ENCODE results near the gene THPO. TPM values are rescaled to one million over a fixed set of nuclear protein-coding genes. Genes with fewer than 3 reads are reported as not detected.

The THPO gene
- total and polyA plus RNA-seq, 9 of the 15 experiments (the other 6 are each of a cell fraction or from before 2014, with no cell fraction given) = 0.11 to 1.1 (median 0.35) TPM; not detected in 1

DNA sequence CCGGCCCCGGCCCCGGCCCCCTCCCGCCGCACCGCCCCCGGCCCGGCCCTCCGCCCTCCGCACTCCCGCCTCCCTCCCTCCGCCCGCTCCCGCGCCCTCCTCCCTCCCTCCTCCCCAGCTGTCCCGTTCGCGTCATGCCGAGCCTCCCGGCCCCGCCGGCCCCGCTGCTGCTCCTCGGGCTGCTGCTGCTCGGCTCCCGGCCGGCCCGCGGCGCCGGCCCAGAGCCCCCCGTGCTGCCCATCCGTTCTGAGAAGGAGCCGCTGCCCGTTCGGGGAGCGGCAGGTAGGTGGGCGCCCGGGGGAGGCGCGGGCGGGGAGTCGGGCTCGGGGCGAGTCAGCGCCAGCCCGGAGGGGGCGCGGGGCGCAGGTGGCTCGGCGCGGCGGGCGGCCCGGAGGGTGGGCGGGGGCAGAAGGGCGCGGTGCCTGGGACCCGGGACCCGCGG is 2.2 kb upstream of the THPO start (continued):
- TF ChIP-seq CBX2 (IDR thresholded peaks at IDR 0.05; ENCODE audit: insufficient read depth, low read length, poor library complexity, severe bottlenecking) = no peak
- no peak for TF ChIP-seq ZNF24 (IDR thresholded peaks at IDR 0.05)
- no peak for TF ChIP-seq GATAD2A (IDR thresholded peaks at IDR 0.05)
- no peak for TF ChIP-seq NFATC3 (IDR thresholded peaks at IDR 0.05)
- TF ChIP-seq CREM (IDR thresholded peaks at IDR 0.05; ENCODE audit: low read depth) = peak; percentile 35; the same call in 1 of the 2 replicates
- TF ChIP-seq JUNB (CRISPR knock-in tag; conservative IDR thresholded peaks at IDR 0.05) = no peak

DNA sequence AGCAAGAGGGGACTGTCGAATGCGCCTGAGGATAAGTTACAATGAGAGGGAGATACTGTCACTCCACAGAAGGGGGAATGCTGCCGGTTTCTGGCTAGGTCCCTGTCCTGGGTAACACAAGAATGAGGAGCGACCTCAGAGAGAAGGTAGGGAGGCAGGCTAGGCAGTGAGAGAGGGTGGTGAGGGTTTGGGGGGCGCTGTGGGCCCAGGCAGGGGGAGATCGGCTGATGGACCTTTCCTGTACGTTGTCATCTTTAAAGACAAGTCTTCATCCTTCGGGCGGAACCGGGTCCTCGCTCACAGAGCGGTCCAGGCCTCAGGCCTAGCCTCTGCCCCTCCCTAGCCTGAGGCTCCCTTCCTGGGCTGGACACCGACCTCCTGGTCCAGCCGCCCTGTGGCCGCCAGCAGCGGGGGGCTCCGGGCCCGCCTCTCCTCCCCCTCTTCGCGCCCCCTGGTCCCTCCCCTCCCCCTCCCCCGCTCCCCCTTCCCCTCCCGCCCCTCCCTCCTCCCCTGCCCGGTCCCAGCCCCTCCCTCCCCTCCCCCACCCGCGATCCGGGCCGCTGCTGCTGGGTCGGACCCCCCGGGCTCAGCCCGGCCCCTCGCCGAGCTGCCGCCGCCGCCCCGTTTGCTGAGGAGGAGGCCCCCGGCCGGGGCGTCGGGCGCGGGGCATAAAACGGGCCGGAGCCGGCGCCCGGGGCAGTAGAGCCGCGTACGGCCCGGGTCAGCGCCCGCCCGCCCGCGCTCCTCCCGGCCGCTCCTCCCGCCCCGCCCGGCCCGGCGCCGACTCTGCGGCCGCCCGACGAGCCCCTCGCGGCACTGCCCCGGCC is 1.6 kb upstream of the THPO start, which contains the start of gene CHRD:
Gene CHRD, plus strand, starts transcription at position 697 of the 827 bp plus-strand sequence. CDS start 265 bp downstream, outside the sequence.
- ChIA-PET CTCF (ENCODE audit: low intra/inter-chr PET ratio) (no interaction called here), POLR2A (no interaction called here)
- H3K9ac ChIP-seq (ENCODE audit: insufficient read depth in 1 of 2, low read depth in 2 of 2, low read length in 2 of 2) = peak within 1 kb of the TSS in 1 of 2 experiments; percentile 51; a peak in 1 of 4 replicates
- BruUV-seq (replicated peaks) = no TSS peak
- H4K20me1 ChIP-seq (replicated peaks; ENCODE audit: control insufficient read depth, insufficient read depth, low read length) = 0 out of 2 replicates have a peak, but pooled peaks cover 3% of the 10 kb centered on the region
- H2AFZ ChIP-seq (ENCODE audit: low read depth, low read length) = 0 out of 2 replicates have a peak within 1 kb of the TSS, but pooled peaks have one; percentile 45
- intact Hi-C loops (cut with micrococcal nuclease) (loop anchor here (10.0 kb wide), 2 partner anchors 335 to 395 kb away; partner anchors contain the start of gene MAGEF1), in situ Hi-C loops (cut with MboI) (no loop called here)
- FAIRE-seq (no peak), DNase-seq (ENCODE audit: extremely low read depth in 1 of 4, low spot score in 3 of 4) (no peak), ATAC-seq (peak; percentile 9; the same call in 2 of the 3 replicates)
- no peak within 1 kb of the TSS for H3K4me2 ChIP-seq (ENCODE audit: insufficient read depth, low read length)
- peak within 1 kb of the TSS; percentile 35 for H3K4me3 ChIP-seq
- no peak within 1 kb of the TSS for H3K27ac ChIP-seq (ENCODE audit: extremely low read depth, low read depth, low read length)
- H3K9me1 ChIP-seq (ENCODE audit: control insufficient read depth, insufficient read depth, low read length) = no peaks in the 10 kb centered on the region
- no peaks in the 10 kb centered on the region for H3K36me3 ChIP-seq (ENCODE audit: control insufficient read depth, insufficient read depth, low read length)
- H3K9me3 ChIP-seq (replicated peaks; ENCODE audit: control insufficient read depth, insufficient read depth, low read depth, low read length) = no peaks in the 10 kb centered on the region
- peaks cover 18 to 36% of the 10 kb centered on the region in 2 experiments for H3K27me3 ChIP-seq (ENCODE audit: control insufficient read depth in 2 of 2, insufficient read depth in 2 of 2, low read length in 2 of 2)
- peaks cover 5 to 34% of the 10 kb centered on the region in 2 experiments; a peak in 4 of 5 replicates for H3K4me1 ChIP-seq (replicated peaks in 1 of 2; ENCODE audit: control insufficient read depth in 2 of 2, insufficient read depth in 2 of 2, low read length in 2 of 2)
- WGBS (ENCODE audit: insufficient coverage, low coverage, missing lambda C conversion rate) = 77% methylated on average over 6 of the region's 71 CpGs
- TF ChIP-seq ZNF263 (CRISPR knock-in tag; IDR thresholded peaks at IDR 0.05; ENCODE audit: borderline replicate concordance) (peak; percentile 76), NCOA2 (IDR thresholded peaks at IDR 0.05; ENCODE audit: partially characterized antibody in 2 of 2) (no peak), ZBTB7A (IDR thresholded peaks at IDR 0.05; ENCODE audit: borderline replicate concordance, control insufficient read depth, low read depth, low read length) (peak; percentile 26; the same call in 1 of the 2 replicates), PCBP1 (IDR thresholded peaks at IDR 0.05; ENCODE audit: low read depth, low read length, poor library complexity, severe bottlenecking) (peak; percentile 21)
- H3K79me2 ChIP-seq (ENCODE audit: control insufficient read depth, insufficient read depth, low read length) = no peaks in the 10 kb centered on the region

All from K562 (cell line).